Neural progenitor cell (in vitro differentiated cells): ENCODE results near the gene LYRM4.

Source experiments
- CTCF ChIP-seq: fragments of 200-600 bp; sonication (generic); IDR thresholded peaks from 2 replicates; pipeline ENCODE4 v1.5.1; 2017; ENCODE audit warnings: antibody characterized with exemption, mild to moderate bottlenecking
- EZH2 ChIP-seq: fragments of 200-600 bp; sonication (generic); IDR thresholded peaks from 2 replicates; pipeline ENCODE4 v1.6.1; 2017; ENCODE audit warnings: antibody characterized with exemption, mild to moderate bottlenecking, moderate library complexity
- EZH2phosphoT487 ChIP-seq: fragments of 200-600 bp; sonication (generic); IDR thresholded peaks from 2 replicates; pipeline ENCODE4 v1.6.1; 2017; ENCODE audit warnings: antibody characterized with exemption

GRCh38 chr6:5142915-5143314 lies 117.8 kb downstream of the LYRM4 start:
- TF ChIP-seq CTCF (no peak), EZH2 (no peak), EZH2phosphoT487 (no peak)
